Parietal lobe (tissue), 1 donor: ENCODE measurements around the gene HAUS2. TPM values are rescaled to one million over a fixed set of nuclear protein-coding genes. Genes with fewer than 3 reads are reported as not detected.

ENCODE experiments used
- total RNA-seq: library from RNA; depleted of rRNA; stranded (reverse); fragments of >200 nt; gene quantifications from one replicate; pipeline ENCODE4 v1.2.3, GENCODE V29; 2014

Gene HAUS2
- total RNA-seq = 33.8 TPM

GRCh38 chr15:42548249-42549031 lies at the start of gene HAUS2, which contains the start of gene LRRC57:
TSS of gene HAUS2 (plus strand) at chr15:42548838. CDS start at chr15:42548873, 35 bp downstream.
TSS of gene LRRC57 (minus strand) at chr15:42548793. CDS start at chr15:42548434, 359 bp downstream.

GRCh38 chr15:42575188-42576039 lies 26.8 kb downstream of the HAUS2 start, which contains the start of gene STARD9:
TSS of gene STARD9 (plus strand) at chr15:42575606. CDS start at chr15:42575716, 110 bp downstream.

Other genes starting within 250 kb of the HAUS2 start
- 1.9 TPM for gene CAPN3, start 189.3 kb upstream of the HAUS2 start, total RNA-seq
- 61.7 TPM for gene ZNF106, start 57.7 kb upstream of the HAUS2 start, total RNA-seq
- gene SNAP23, start 53.2 kb upstream of the HAUS2 start, total RNA-seq = 32.9 TPM
- 27.2 TPM for gene LRRC57, start within 50 bp of the HAUS2 start, total RNA-seq
- gene STARD9, start 26.8 kb downstream of the HAUS2 start, total RNA-seq = 35.1 TPM
- 21.3 TPM for gene CDAN1, start 188.3 kb downstream of the HAUS2 start, total RNA-seq